Stimulated activated CD8-positive, alpha-beta memory T cell treated with anti-CD3 and anti-CD28 coated beads, Interleukin-15, amount 100 ng/mL, for 4 hours (primary cell): ENCODE results near the gene PRAMEF18.
"Not testable (repeated sequence)": the region's sequence is repeated elsewhere in the genome, so short reads cannot be mapped to it uniquely, and the experiment has no call there.

Experiments used
- DNase-seq, 2 donors: peaks; one replicate each; pipeline ENCODE4 v3.0.0-alpha.2; 2020; ENCODE audit warnings: low read depth in 2 of 2

PRAMEF18 gene

GRCh38 chr1:13201309-13201708 lies 24.6 kb downstream of the PRAMEF18 start, which contains the start of gene PRAMEF13:
TSS of gene PRAMEF13 (minus strand) at chr1:13201409. CDS start at chr1:13199589, 1,820 bp downstream.
- DNase-seq = not testable (repeated sequence)
